Measurements from ENCODE around the gene GJC1.

GRCh38 chr17:44878627-44879221 lies 48.6 kb upstream of the GJC1 start:
- TF ChIP-seq CTCF (IDR thresholded peaks at IDR 0.05) (peak; percentile 80), POLR2AphosphoS5 (IDR thresholded peaks at IDR 0.05; ENCODE audit: low read depth, low read length) (no peak), TAF1 (IDR thresholded peaks at IDR 0.05; ENCODE audit: borderline replicate concordance, low read depth, low read length) (no peak), ELF1 (IDR thresholded peaks at IDR 0.05) (no peak), MAX (IDR thresholded peaks at IDR 0.05; ENCODE audit: low read depth) (no peak), USF2 (IDR thresholded peaks at IDR 0.05; ENCODE audit: borderline replicate concordance, low read depth, low read length) (no peak), EP300 (IDR thresholded peaks at IDR 0.05; ENCODE audit: borderline replicate concordance in 1 of 2, low read depth in 1 of 2, low read length in 1 of 2) (no peak), RXRA (IDR thresholded peaks at IDR 0.05; ENCODE audit: borderline replicate concordance, low read depth) (no peak)
